ENCODE data around the gene GSPT2. TPM values are rescaled to one million over a fixed set of nuclear protein-coding genes. Genes with fewer than 3 reads are reported as not detected.

GSPT2 gene
- total RNA-seq, 4 donors from 2014 or later = 1.2 to 2.8 (median 1.8) TPM

- H3K27me3 ChIP-seq = peaks cover 4% of the 10 kb centered on the region
- TF ChIP-seq POLR2A (IDR thresholded peaks at IDR 0.05) (no peak), POLR2AphosphoS5 (IDR thresholded peaks at IDR 0.05) (no peak), EP300 (IDR thresholded peaks at IDR 0.05) (no peak)
- TF ChIP-seq, protein P1, sequence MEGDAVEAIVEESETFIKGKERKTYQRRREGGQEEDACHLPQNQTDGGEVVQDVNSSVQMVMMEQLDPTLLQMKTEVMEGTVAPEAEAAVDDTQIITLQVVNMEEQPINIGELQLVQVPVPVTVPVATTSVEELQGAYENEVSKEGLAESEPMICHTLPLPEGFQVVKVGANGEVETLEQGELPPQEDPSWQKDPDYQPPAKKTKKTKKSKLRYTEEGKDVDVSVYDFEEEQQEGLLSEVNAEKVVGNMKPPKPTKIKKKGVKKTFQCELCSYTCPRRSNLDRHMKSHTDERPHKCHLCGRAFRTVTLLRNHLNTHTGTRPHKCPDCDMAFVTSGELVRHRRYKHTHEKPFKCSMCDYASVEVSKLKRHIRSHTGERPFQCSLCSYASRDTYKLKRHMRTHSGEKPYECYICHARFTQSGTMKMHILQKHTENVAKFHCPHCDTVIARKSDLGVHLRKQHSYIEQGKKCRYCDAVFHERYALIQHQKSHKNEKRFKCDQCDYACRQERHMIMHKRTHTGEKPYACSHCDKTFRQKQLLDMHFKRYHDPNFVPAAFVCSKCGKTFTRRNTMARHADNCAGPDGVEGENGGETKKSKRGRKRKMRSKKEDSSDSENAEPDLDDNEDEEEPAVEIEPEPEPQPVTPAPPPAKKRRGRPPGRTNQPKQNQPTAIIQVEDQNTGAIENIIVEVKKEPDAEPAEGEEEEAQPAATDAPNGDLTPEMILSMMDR (IDR thresholded peaks at IDR 0.05) = no peak
- no peak overlapping the region for H3K27ac ChIP-seq
- no peak for DNase-seq (ENCODE audit: low spot score in 2 of 2)
- H3K4me3 ChIP-seq = no peak overlapping the region
- no peaks in the 10 kb centered on the region for H3K36me3 ChIP-seq
- no peaks in the 10 kb centered on the region for H3K9me3 ChIP-seq
- no peaks in the 10 kb centered on the region for H3K4me1 ChIP-seq
Measured at GRCh38 chrX:51728202-51728601, 15.0 kb upstream of the GSPT2 start.

GRCh38 chrX:51737091-51737490 is 6.2 kb upstream of the GSPT2 start:
- H3K27ac ChIP-seq = no peak overlapping the region
- no peak overlapping the region for H3K4me3 ChIP-seq
- no peaks in the 10 kb centered on the region for H3K4me1 ChIP-seq
- no peak for TF ChIP-seq POLR2A (IDR thresholded peaks at IDR 0.05)
- TF ChIP-seq EP300 (IDR thresholded peaks at IDR 0.05) = no peak
- no peak for TF ChIP-seq POLR2AphosphoS5 (IDR thresholded peaks at IDR 0.05)
- TF ChIP-seq, protein P1 (IDR thresholded peaks at IDR 0.05) = no peak
- no peaks in the 10 kb centered on the region for H3K9me3 ChIP-seq
- peaks cover 4% of the 10 kb centered on the region for H3K27me3 ChIP-seq
- 47% methylated on average over 2 of the region's 2 CpGs for WGBS
- no peaks in the 10 kb centered on the region for H3K36me3 ChIP-seq
- DNase-seq (ENCODE audit: low spot score in 2 of 2) = no peak

GRCh38 chrX:51742586-51742985 is 656 bp upstream of the GSPT2 start:
- DNase-seq (ENCODE audit: low spot score in 2 of 2) = no peak
- Histone ChIP-seq H3K4me1 (no peaks in the 10 kb centered on the region), H3K27me3 (no peaks in the 10 kb centered on the region), H3K4me3 (peak overlapping the region; percentile 54), H3K36me3 (no peaks in the 10 kb centered on the region), H3K27ac (no peak overlapping the region), H3K9me3 (no peaks in the 10 kb centered on the region)
- TF ChIP-seq, protein P1 (IDR thresholded peaks at IDR 0.05) = no peak
- no peak for TF ChIP-seq POLR2AphosphoS5 (IDR thresholded peaks at IDR 0.05)
- TF ChIP-seq POLR2A (IDR thresholded peaks at IDR 0.05) = no peak
- TF ChIP-seq EP300 (IDR thresholded peaks at IDR 0.05) = no peak
- WGBS = 66% methylated on average over 3 of the region's 3 CpGs

- Histone ChIP-seq H3K4me3 (no peak overlapping the region), H3K4me1 (no peaks in the 10 kb centered on the region), H3K27ac (no peak overlapping the region), H3K9me3 (no peaks in the 10 kb centered on the region), H3K36me3 (no peaks in the 10 kb centered on the region), H3K27me3 (no peaks in the 10 kb centered on the region)
- TF ChIP-seq, protein P1 (IDR thresholded peaks at IDR 0.05) = no peak
- TF ChIP-seq POLR2AphosphoS5 (IDR thresholded peaks at IDR 0.05) = no peak
- no peak for TF ChIP-seq EP300 (IDR thresholded peaks at IDR 0.05)
- no peak for DNase-seq (ENCODE audit: low spot score in 2 of 2)
Measured at GRCh38 chrX:51747671-51748070, 4.4 kb downstream of the GSPT2 start.

GRCh38 chrX:51759055-51759839 is 16.0 kb downstream of the GSPT2 start:
- Histone ChIP-seq H3K27me3 (no peaks in the 10 kb centered on the region), H3K9me3 (no peaks in the 10 kb centered on the region), H3K4me3 (no peak overlapping the region), H3K36me3 (no peaks in the 10 kb centered on the region), H3K4me1 (no peaks in the 10 kb centered on the region), H3K27ac (no peak overlapping the region)
- TF ChIP-seq EP300 (IDR thresholded peaks at IDR 0.05) = no peak
- TF ChIP-seq, protein P1 (IDR thresholded peaks at IDR 0.05) = no peak
- no peak for TF ChIP-seq POLR2AphosphoS5 (IDR thresholded peaks at IDR 0.05)
- TF ChIP-seq POLR2A (IDR thresholded peaks at IDR 0.05) = no peak
- 46% methylated on average over 6 of the region's 6 CpGs for WGBS
- no peak for DNase-seq (ENCODE audit: low spot score in 2 of 2)

Data from suprapubic skin (tissue), 4 donors.